Esophagus squamous epithelium (tissue), 4 donors: ENCODE data around the gene CD164.

Source experiments
- POLR2A ChIP-seq, 4 donors: fragments of 450-650 bp; IDR thresholded peaks; one replicate each; pipeline ENCODE4 v1.6.1; 2017; ENCODE audit warnings: antibody characterized with exemption in 4 of 4, mild to moderate bottlenecking in 4 of 4, moderate library complexity in 3 of 4
- TF ChIP-seq, protein P1 (sequence below), 6 experiments: fragments of 450-650 bp in 4 of 6; fragments of 200-600 bp in 2 of 6; sonication (generic) in 2 of 6; IDR thresholded peaks; one replicate each; pipeline ENCODE4 v1.5.1; 2016 to 2019; ENCODE audit warnings: antibody characterized with exemption in 6 of 6, mild to moderate bottlenecking in 4 of 6, moderate library complexity in 4 of 6

DNA sequence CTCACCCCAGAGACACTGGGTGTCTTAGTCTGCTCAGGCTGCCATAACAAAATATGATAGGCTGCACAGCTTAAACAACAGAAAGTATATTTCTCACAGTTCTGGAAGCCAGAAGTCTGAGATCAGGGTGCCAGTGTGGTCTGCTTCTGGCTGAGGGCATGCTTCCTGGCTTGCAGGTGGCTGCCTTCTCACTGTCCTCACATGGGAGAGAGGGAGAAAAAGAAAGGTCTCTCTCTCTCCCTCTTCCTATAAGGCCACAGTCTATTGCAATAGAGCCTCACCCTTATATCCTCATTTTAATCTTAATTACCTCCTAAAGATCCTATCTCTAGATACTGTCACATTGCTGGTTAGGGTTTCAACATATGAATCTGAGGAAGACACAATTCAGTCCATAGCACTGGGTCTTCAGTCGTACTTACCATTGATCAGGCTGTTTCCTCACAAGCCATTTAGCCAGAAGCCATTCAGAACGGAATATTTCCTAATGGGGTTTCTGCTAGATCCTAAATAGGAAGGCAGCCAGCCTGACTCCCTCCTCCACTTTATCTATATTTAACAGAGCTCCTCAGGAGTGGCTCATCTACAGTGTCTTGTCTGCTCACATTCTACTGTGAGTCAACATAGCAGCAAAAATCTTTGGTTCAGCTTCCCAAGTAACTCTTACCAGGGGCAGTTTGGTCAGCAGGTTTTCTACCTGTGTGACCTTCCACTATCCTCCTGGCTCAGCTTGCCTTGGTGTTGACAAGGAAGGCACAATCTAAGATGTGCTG is 42.2 kb downstream of the CD164 start:
- TF ChIP-seq, protein P1, sequence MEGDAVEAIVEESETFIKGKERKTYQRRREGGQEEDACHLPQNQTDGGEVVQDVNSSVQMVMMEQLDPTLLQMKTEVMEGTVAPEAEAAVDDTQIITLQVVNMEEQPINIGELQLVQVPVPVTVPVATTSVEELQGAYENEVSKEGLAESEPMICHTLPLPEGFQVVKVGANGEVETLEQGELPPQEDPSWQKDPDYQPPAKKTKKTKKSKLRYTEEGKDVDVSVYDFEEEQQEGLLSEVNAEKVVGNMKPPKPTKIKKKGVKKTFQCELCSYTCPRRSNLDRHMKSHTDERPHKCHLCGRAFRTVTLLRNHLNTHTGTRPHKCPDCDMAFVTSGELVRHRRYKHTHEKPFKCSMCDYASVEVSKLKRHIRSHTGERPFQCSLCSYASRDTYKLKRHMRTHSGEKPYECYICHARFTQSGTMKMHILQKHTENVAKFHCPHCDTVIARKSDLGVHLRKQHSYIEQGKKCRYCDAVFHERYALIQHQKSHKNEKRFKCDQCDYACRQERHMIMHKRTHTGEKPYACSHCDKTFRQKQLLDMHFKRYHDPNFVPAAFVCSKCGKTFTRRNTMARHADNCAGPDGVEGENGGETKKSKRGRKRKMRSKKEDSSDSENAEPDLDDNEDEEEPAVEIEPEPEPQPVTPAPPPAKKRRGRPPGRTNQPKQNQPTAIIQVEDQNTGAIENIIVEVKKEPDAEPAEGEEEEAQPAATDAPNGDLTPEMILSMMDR (IDR thresholded peaks at IDR 0.05) = no peak
- TF ChIP-seq POLR2A (IDR thresholded peaks at IDR 0.05) = no peak
